ENCODE results near the gene LIX1L. TPM values are rescaled to one million over a fixed set of nuclear protein-coding genes. Genes with fewer than 3 reads are reported as not detected.
A peak's percentile ranks its signal among the peaks of the same experiment; 100 is the strongest.

LIX1L gene
- total RNA-seq, 2 donors from 2014 or later = 43.4 to 61.2 TPM

DNA sequence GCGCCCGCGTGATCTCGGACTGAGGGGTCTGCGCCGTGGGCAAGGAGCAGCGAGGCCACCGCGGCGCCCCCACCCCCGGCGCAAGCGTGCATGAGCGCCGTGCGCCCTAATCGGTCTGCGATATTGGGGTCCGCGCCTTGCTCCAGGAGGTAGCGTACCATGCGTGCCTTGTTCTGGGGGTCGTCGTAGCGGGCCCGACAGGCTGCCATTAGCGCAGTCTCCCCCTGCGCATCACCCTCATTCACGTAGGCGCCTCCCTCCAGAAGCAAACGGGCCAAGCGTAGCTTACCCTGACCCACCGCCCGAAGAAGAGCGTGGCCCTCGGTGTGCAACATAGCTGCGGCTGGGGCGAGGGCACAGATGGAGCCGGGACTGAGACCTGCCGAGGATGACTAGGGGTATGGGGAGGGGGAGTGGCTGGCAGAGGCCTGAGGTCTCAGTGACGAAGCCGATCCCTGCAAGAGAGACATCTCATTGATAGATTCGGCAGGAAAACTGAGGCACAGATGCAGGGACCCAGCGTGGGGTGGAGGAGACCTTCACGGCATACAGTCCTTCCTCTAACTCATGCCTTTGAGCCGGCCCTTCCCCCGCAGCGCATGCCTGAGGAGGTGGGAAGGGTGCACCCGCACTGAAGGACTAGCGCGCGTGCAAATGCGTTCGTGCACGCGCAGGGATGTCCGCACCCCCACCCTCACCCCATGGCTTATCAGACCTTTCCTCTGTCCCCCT is 3.8 kb upstream of the LIX1L start:
- Mint-ChIP-seq H3K27me3 (no peaks in the 10 kb centered on the region), H3K4me3 (peak overlapping the region; percentile 95), H3K9me3 (no peaks in the 10 kb centered on the region), H3K36me3 (ENCODE audit: low read depth) (peaks cover 16% of the 10 kb centered on the region), H3K27ac (peak overlapping the region; percentile 93), H3K4me1 (peaks cover 30% of the 10 kb centered on the region)
- peak; percentile 2 for ATAC-seq (replicated peaks)

GRCh38 chr1:145961109-145961424 is 3.2 kb upstream of the LIX1L start:
- Mint-ChIP-seq H3K9me3 (no peaks in the 10 kb centered on the region), H3K27me3 (no peaks in the 10 kb centered on the region), H3K27ac (peak overlapping the region; percentile 93), H3K4me1 (peaks cover 31% of the 10 kb centered on the region), H3K4me3 (peak overlapping the region; percentile 95), H3K36me3 (ENCODE audit: low read depth) (peaks cover 16% of the 10 kb centered on the region)
- no peak for ATAC-seq (replicated peaks)

DNA sequence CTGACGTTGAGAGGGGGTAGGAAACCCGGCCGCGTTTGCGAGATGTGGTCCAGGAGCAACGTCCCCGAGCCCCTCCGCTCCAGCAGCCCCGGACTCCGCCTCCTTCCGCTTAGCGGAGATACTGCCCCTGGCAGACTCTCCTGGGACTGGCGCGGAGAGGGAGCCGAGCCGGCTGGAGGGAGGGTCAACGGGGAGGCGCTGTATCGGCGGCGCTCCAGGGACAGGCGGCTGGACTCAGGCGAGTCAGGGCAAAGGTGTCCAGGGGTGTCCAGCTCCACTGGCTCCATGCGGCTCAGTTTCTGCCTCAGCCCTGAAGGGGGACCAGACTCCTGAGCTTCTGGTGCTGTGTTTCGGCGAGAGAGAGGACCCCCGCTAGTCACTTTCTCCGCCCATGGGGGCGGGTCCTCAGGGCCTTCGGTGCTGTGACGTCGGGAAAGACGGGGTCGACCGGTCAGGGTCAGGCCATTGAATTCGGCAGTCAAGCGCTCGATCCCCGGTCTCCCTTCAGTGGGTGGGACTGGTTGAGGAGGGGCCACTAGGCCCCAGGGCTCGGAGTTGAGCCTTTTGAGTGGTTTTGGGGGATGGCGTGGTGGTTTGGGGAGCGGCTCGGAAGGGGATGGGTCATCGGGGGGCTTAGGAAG is 2.8 kb upstream of the LIX1L start:
- no peaks in the 10 kb centered on the region for H3K9me3 Mint-ChIP-seq
- H3K4me1 Mint-ChIP-seq = peaks cover 35% of the 10 kb centered on the region
- H3K27ac Mint-ChIP-seq = peak overlapping the region; percentile 93
- ATAC-seq (replicated peaks) = no peak
- peak overlapping the region; percentile 95 for H3K4me3 Mint-ChIP-seq
- H3K36me3 Mint-ChIP-seq (ENCODE audit: low read depth) = peaks cover 21% of the 10 kb centered on the region
- H3K27me3 Mint-ChIP-seq = no peaks in the 10 kb centered on the region

DNA sequence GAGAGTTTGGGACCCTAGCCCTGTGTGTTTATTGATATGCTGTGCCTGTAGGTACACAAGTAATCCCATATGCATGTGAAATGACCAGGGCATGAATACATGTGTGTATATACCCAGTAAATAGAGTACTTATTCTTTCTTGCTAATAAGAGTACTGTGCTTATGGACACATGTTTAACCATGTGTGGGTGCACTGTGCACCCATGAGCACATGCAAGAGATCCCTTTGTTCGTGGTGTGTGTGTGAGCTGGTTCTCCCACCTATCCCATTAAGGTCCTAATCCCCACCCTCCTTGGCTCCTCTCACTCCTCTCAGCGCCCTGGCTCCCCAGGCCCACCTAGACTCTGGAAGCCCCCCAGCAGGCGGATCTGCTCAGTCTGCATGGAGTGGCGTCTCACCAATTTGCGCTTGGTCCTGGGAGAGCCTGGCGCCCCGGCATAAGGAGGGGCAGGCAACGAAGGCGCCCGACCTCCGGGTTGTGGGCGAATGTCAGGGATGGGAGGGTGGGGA is 2.2 kb upstream of the LIX1L start:
- H3K4me3 Mint-ChIP-seq = peak overlapping the region; percentile 95
- peaks cover 27% of the 10 kb centered on the region for H3K36me3 Mint-ChIP-seq (ENCODE audit: low read depth)
- H3K27ac Mint-ChIP-seq = no peak overlapping the region
- H3K27me3 Mint-ChIP-seq = no peaks in the 10 kb centered on the region
- peaks cover 39% of the 10 kb centered on the region for H3K4me1 Mint-ChIP-seq
- ATAC-seq (replicated peaks) = no peak
- H3K9me3 Mint-ChIP-seq = no peaks in the 10 kb centered on the region

DNA sequence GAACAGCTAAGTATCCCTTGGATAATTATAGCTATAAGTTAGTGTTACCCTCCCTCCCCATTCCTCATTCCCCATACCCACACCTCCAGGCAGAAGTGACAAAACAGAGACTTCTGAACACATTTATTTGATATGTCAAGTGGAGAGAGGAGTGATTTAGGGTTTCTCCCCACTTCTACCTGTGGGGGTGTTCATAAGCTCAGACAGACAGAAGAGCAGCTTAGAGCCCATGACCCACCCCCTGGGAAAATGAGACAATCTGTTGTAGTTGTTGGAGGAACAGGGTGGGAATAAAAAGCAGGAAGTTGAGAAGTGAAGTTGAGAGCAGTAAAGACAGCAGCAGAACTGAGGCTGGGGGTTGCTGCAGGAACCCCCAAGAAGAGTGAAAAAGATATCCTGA is 1.5 kb upstream of the LIX1L start:
- Mint-ChIP-seq H3K9me3 (no peaks in the 10 kb centered on the region), H3K27me3 (no peaks in the 10 kb centered on the region), H3K4me1 (peaks cover 43% of the 10 kb centered on the region), H3K27ac (no peak overlapping the region), H3K4me3 (peak overlapping the region; percentile 95), H3K36me3 (ENCODE audit: low read depth) (peaks cover 34% of the 10 kb centered on the region)
- no peak for ATAC-seq (replicated peaks)

- peaks cover 40% of the 10 kb centered on the region for H3K36me3 Mint-ChIP-seq (ENCODE audit: low read depth)
- H3K27ac Mint-ChIP-seq = no peak overlapping the region
- H3K9me3 Mint-ChIP-seq = no peaks in the 10 kb centered on the region
- ATAC-seq (replicated peaks) = no peak
- H3K27me3 Mint-ChIP-seq = no peaks in the 10 kb centered on the region
- H3K4me3 Mint-ChIP-seq = peak overlapping the region; percentile 95
- peaks cover 48% of the 10 kb centered on the region for H3K4me1 Mint-ChIP-seq
Observed at GRCh38 chr1:145958734-145959133, 917 bp upstream of the LIX1L start.

GRCh38 chr1:145956781-145957442 is 905 bp downstream of the LIX1L start:
- Mint-ChIP-seq H3K27me3 (no peaks in the 10 kb centered on the region), H3K9me3 (no peaks in the 10 kb centered on the region), H3K27ac (peak overlapping the region; percentile 89), H3K4me1 (peaks cover 47% of the 10 kb centered on the region), H3K36me3 (ENCODE audit: low read depth) (peaks cover 58% of the 10 kb centered on the region), H3K4me3 (peak overlapping the region; percentile 95)
- no peak for ATAC-seq (replicated peaks)

DNA sequence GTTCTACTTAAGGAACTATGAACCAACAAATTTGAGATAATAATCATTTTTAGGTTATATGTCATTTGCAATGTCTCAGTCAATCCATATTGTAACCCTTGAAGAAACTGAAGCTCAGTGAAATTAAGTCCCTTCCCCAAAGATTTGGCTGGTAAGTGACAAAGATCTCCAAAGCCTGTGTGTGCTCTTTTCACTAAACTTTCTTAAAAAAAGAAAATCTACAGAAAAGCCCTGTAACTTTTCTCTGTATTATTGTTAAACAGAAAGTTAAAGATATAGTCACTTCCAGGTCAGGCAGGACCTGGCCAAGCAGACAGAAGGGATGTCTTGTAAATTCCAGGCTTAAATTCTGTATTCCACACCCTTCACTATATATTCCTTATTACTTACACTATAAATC is 1.5 kb downstream of the LIX1L start:
- Mint-ChIP-seq H3K4me3 (peak overlapping the region; percentile 95), H3K4me1 (peaks cover 53% of the 10 kb centered on the region)
- ATAC-seq (replicated peaks) = no peak

GRCh38 chr1:145955436-145955835 is 2.4 kb downstream of the LIX1L start:
- Mint-ChIP-seq H3K27ac (peak overlapping the region; percentile 6), H3K9me3 (no peaks in the 10 kb centered on the region), H3K4me1 (peaks cover 54% of the 10 kb centered on the region)

More for the DNA sequence above, 1.5 kb downstream of the LIX1L start:
- Mint-ChIP-seq H3K27ac (peak overlapping the region; percentile 89), H3K27me3 (no peaks in the 10 kb centered on the region), H3K9me3 (no peaks in the 10 kb centered on the region), H3K36me3 (ENCODE audit: low read depth) (peaks cover 63% of the 10 kb centered on the region)

GRCh38 chr1:145953861-145954260 is 4.0 kb downstream of the LIX1L start:
- H3K4me3 Mint-ChIP-seq = peak overlapping the region; percentile 95
- peaks cover 49% of the 10 kb centered on the region for H3K4me1 Mint-ChIP-seq
- H3K36me3 Mint-ChIP-seq (ENCODE audit: low read depth) = peaks cover 78% of the 10 kb centered on the region

More at GRCh38 chr1:145955436-145955835, 2.4 kb downstream of the LIX1L start:
- no peak for ATAC-seq (replicated peaks)
- Mint-ChIP-seq H3K27me3 (no peaks in the 10 kb centered on the region), H3K36me3 (ENCODE audit: low read depth) (peaks cover 65% of the 10 kb centered on the region), H3K4me3 (peak overlapping the region; percentile 95)

DNA sequence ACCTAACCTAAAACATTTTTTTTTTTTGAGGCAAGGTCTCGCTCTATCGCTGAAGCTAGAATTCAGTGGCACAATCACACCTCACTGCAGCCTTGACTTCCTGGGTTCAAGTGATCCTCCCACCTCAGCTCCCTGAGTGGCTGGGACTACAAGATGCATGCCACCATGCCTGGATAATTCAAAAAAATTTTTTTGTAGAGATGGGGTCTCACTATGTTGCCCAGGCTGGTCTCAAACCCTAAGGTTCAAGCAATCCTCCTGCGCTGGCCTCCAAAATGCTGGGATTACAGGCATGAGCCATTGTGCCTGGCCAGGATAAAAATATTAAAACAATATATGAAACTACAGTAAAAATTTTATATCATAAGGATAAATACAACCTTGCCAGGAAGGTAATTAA is 4.9 kb downstream of the LIX1L start:
- H3K4me3 Mint-ChIP-seq = no peak overlapping the region
- H3K4me1 Mint-ChIP-seq = peaks cover 43% of the 10 kb centered on the region
- no peaks in the 10 kb centered on the region for H3K9me3 Mint-ChIP-seq
- H3K27me3 Mint-ChIP-seq = no peaks in the 10 kb centered on the region
- peaks cover 82% of the 10 kb centered on the region for H3K36me3 Mint-ChIP-seq (ENCODE audit: low read depth)
- no peak for ATAC-seq (replicated peaks)
- no peak overlapping the region for H3K27ac Mint-ChIP-seq

More at GRCh38 chr1:145953861-145954260, 4.0 kb downstream of the LIX1L start:
- no peak for ATAC-seq (replicated peaks)
- Mint-ChIP-seq H3K27me3 (no peaks in the 10 kb centered on the region), H3K27ac (no peak overlapping the region), H3K9me3 (no peaks in the 10 kb centered on the region)

GRCh38 chr1:145951526-145951925 is 6.3 kb downstream of the LIX1L start:
- Mint-ChIP-seq H3K4me3 (no peak overlapping the region), H3K9me3 (no peaks in the 10 kb centered on the region), H3K27me3 (no peaks in the 10 kb centered on the region), H3K36me3 (ENCODE audit: low read depth) (peaks cover 87% of the 10 kb centered on the region), H3K27ac (no peak overlapping the region), H3K4me1 (peaks cover 43% of the 10 kb centered on the region)
- no peak for ATAC-seq (replicated peaks)

DNA sequence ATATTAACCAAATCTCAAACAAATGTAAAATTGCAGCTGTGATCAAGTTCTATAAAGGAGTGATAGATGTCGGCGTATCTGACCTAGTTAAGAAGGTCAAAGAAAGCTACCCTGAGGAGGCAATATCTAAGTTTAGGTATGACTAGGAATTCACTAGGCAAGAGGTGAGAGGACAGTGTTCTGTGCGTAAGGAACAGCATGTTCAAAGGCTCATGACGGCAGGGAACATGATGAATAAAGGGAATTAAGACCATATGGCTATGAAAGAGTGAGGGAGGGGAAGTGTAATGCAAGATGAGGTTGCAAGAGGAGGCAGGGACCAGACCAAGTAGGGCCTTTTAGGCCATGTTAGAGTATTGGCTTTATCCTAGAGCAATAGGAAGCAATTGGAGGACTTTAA is 8.6 kb downstream of the LIX1L start:
- Mint-ChIP-seq H3K9me3 (no peaks in the 10 kb centered on the region), H3K27me3 (no peaks in the 10 kb centered on the region), H3K36me3 (ENCODE audit: low read depth) (peaks cover 89% of the 10 kb centered on the region), H3K27ac (no peak overlapping the region), H3K4me3 (no peak overlapping the region), H3K4me1 (peaks cover 25% of the 10 kb centered on the region)
- no peak for ATAC-seq (replicated peaks)

DNA sequence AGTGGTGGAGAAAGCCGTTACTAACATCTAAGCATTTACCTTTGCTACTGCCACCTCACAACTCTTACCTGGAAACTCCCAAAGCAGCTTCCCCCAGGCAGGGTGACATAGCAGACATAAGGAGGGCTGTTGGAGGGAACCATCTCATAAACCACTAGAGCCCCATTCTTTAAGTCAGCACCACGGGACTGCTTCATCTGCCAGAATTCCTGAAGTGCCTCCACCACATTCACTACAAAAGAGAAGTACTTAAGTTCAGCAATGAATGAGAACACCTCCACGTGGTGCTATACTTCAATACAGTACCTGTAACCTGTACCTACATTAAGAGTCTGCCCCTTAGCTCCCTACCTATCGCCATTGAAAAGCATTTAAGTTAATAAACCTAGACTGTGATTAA is 10.3 kb downstream of the LIX1L start:
- Mint-ChIP-seq H3K36me3 (ENCODE audit: low read depth) (peaks cover 89% of the 10 kb centered on the region), H3K27ac (no peak overlapping the region), H3K4me3 (no peak overlapping the region), H3K27me3 (no peaks in the 10 kb centered on the region), H3K4me1 (peaks cover 17% of the 10 kb centered on the region), H3K9me3 (no peaks in the 10 kb centered on the region)
- ATAC-seq (replicated peaks) = no peak

Measured in activated T-helper 17 cell treated with anti-CD3 and anti-CD28 coated beads, Interleukin-2, amount 50 U/mL, for 72 hours (primary cell).